Renal cortical epithelial cell (primary cell): ENCODE results near the gene CPPED1. TPM values are rescaled to one million over a fixed set of nuclear protein-coding genes. Genes with fewer than 3 reads are reported as not detected.

Experiments
- DNase-seq: peaks from one replicate; pipeline ENCODE4 v3.0.0-alpha.2; 2011; ENCODE audit warnings: low read depth
- total RNA-seq: library from RNA; depleted of rRNA; stranded (reverse); fragments of >200 nt; gene quantifications from 2 replicates; pipeline ENCODE4 v1.2.3, GENCODE V29; 2014

The CPPED1 gene
- total RNA-seq, 1 donor from 2014 or later = 33.2 TPM

DNA sequence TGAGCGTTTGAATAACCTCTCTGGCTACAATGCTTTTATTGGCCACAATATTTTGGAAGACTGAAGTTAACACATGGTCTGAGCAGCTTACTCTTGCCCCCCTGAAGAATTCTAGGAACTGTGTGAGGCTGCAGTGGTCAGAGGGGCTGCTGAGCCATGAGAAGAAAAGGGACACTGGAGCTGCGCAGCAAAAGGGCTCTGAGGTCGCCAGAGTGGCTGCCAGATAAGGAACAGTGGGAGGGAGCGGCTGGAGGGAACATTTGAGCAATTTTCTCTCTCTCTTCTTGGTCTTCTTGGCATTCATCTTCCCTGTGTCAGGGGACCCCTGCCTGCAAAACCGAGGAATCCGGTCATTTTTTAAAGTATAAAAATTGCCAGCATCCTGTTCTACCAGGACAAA is 66.1 kb downstream of the CPPED1 start:
- no peak for DNase-seq

DNA sequence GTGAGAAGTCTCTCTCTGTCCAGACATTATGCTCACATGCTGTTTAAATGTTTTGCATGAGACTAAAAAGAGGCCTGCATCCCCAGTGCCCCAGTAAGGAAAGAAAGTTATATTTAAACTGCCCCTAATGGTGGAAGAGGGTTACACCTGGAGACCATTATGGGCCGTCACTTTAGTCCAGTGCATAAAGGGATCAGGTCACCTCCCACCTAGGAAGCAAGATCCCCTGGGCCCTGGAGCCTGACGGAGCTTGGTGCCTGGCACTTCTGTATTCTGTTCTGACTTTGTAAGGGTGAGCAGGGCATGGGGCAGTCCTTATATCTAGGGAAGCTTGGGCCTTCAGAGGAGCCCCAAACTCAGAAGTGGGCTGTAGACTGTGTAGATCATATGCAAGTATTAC is 67.9 kb downstream of the CPPED1 start:
- no peak for DNase-seq

DNA sequence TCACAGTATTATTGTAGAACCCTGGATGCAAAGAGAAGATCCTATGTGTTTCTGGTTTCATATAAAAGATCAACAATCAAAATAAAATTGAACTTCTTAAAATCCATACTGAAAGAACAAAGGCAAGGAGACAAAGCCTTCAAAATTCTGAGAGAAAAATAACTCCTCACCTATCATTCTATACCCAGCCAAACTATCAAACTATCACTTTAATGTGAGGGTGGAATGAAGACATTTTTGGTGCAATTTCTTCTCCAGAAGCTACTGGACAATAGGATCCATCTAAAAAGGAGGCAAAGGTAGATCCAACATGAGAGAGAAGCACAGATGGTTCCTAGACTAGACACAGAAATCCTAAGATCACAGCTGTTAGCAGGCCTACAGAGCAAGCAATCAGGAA is 71.1 kb downstream of the CPPED1 start:
- no peak for DNase-seq

DNA sequence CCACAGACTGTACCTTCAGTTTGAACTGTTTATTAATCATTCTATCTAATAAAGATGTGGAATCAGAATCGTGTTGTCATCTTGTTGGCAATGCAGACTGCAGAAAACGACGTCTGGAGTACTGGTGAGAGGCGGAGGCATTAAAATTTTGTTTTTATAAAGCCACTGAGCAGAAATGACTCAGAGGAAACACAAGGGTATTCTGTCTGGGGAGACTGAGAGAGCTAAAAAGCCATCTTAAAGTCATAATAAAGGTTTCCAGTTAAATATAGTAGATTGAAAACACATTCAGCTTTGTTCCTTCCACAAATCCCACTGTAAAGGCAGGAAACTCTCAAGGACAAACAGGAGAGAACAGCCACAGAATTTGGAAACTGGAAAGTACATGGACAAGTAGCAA is 74.2 kb downstream of the CPPED1 start:
- DNase-seq = peak; percentile 74

- DNase-seq = peak; percentile 87
These were observed 75.2 kb downstream of the CPPED1 start for GRCh38 chr16:12728469-12728868.

DNA sequence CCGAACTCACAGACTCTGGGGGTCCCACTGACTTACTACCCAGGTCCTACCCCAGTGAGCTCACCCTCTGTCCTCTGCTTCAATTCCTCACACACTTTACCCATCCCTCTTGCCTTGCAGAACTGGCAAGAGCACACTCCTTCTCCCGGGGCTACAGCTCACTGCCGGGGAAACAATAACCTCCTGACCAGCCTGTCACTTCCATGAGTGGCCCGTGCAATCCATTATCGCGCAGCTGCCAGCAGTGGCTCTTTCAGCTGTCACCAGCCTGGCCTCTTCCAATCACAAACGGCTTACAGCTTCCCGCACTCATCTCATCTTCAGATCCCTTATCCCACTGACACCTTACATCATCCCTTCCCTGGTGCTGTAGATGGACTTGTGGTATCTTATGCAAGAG is 79.5 kb downstream of the CPPED1 start:
- DNase-seq = no peak

- no peak for DNase-seq
These were observed 80.0 kb downstream of the CPPED1 start for GRCh38 chr16:12723681-12724080.

DNA sequence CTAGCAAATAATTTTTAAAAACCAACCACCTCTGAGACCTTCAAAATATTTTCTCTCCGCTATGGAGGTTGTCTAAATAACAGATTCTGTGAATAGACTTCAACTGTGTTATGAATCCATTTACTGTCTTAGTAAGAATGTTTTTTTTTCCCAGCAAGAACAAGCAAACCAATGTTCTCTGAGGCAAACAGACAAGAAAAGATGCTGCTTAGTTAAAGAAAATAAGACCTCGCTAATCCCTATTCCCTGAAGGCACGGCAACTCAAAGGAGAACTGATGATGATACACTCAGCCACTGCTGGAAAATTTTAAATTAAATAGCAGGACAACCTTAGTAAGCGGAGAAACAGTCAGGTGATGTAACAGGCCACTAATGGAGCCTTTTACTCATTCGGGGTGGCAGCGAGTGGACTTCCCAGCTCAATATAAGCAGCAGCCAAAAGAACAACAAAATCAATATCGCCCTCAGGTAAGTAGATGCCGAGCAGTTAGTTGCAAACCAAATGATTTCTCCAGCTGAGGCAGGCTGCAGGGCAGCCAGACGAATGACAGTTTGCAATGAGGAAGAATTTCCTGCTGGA is 81.8 kb downstream of the CPPED1 start:
- DNase-seq = no peak

DNA sequence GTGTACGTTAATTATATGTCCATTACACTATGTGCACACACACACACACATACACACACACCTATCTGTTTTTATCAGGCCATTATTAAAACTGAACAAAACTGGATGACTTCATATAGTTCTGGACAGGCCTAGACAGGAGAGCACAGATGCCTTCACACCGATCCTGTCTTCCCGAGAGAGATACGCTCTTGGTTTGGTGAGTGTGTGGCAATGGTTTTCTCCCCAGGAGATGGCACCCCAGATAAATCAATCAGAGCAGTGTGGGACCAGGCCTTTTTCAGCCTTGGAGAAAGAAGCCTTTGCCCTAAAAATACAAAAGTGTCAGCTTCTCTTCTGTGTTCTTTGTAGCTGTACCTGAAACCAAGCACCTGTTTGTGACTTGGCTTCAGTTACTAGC is 83.7 kb downstream of the CPPED1 start:
- no peak for DNase-seq

DNA sequence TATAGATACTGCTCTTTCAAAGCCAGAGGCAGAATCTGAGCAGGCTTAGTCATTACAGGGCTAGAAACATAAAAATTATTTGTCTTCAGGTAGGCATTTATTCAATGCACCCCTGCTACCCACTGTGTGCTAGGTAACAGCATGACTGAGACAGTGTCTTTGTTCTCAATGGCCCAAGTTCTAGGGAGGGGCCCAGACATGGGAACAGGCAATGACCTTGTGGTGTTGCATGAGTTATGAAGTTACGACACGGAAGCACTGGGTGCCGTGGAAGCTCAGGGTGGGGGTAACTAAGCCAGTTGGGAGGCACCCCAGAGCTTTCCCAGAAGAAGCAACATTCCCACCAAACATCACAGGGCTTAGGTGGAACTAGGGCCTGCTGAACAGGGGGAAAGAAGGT is 87.0 kb downstream of the CPPED1 start:
- DNase-seq = peak; percentile 56

GRCh38 chr16:12709807-12710206 is 93.9 kb downstream of the CPPED1 start:
- DNase-seq = no peak

DNA sequence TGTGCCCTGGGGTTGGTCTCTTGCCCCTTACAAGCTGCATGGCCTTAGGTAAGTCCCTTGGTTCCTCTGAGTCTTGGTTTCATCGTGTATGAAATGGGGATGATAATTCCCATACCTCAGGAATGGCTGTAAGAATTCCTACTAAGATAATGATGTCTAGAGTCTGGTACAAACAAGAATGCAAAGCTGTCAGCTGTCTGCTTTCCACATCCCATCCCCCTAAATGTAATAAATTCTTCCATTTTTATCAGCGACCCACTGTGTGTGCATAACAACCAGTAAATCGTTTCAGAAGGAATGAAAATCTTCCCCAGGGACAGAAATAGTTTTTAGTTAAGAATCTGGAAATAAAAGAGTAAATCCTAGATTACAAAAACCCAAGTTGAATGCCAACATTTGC is 95.4 kb downstream of the CPPED1 start:
- no peak for DNase-seq

DNA sequence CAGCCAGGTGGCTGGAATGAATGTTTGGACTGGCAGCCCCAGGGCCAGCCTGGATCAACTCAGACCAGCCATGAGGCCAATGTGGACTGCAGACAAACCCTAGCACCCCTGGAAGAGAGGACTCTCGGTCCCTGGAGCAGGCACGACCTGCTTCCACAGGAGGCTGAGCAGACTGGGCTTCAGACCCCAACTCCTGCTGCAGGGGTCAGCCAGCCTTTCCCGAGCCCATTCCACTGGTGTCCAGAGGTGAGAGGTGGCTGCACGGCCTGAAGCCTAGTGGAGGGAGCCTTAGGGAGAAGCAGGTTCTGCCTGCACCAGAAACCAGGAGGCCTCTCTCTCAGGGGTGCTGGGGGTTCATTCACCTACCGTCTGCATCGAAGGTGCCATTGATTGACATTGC is 97.1 kb downstream of the CPPED1 start:
- no peak for DNase-seq

DNA sequence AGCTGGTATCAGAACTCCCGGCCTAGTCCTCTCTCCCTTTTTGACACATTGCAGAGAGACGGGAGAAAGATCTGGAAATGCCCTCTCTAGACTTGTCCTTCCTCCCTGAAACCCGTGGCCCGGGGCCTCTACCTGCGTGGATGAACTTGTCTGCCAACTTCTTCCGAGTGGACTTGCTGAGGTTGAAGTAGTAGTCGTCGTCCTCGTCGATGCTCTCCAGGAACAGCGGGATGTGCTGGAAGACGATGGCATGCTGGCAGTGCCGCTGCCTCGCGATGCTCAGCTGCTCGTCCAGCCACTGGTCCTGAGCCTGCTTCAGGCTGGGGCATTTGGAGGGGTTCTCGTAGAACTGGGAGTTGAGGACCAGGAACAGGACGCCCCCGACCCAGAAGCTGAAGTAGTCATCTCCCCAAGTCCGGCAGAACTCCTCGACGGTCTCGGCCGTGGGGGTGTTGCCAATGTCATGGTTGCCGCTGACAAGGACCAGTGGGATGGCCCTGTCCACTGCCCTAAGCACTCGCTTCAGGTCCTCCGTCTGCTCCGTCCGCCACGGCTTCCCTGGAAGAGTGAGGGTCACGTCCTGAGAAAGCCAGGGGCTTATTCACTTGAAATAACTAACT is 99.1 kb downstream of the CPPED1 start:
- DNase-seq = no peak

- DNase-seq = peak; percentile 6
These were observed 99.8 kb downstream of the CPPED1 start for GRCh38 chr16:12703935-12704334.

DNA sequence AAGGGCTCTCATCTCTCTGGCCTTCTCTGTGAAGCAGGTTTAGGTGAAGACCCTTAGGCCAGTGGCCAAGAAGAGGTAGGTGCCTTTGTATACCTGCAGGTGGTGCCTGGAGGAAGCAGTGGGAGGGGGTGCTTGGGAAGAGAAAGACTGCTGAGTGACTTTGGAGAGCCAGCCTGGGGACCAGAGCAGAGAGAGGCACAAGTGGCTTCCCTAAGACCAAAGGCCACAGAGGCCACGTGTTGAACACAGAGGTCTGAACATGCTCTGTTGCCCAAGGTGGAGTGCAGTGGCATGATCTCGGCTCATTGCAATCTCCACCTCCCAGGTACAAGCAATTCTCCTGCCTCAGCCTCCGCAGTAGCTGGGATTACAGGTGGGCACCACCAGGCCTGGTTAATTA is 103.5 kb downstream of the CPPED1 start:
- no peak for DNase-seq

DNA sequence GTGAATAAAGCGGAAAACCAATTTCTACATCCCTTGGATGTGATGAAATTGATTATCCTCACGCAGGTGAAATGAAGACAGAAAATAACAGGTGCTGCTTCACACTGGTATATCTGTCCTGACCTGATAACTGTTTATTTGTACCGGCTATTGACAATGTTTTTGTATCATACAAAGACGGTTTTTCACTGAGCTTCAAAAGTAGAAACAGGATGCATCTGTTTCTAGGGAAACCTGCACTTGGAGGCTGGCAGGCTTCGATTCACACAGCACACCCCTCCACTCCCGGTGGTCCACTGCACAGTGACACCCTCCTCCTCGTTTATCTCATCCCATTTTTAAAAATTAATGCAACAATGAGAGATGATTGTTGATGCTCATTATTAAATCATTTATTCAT is 104.5 kb downstream of the CPPED1 start:
- DNase-seq = no peak

DNA sequence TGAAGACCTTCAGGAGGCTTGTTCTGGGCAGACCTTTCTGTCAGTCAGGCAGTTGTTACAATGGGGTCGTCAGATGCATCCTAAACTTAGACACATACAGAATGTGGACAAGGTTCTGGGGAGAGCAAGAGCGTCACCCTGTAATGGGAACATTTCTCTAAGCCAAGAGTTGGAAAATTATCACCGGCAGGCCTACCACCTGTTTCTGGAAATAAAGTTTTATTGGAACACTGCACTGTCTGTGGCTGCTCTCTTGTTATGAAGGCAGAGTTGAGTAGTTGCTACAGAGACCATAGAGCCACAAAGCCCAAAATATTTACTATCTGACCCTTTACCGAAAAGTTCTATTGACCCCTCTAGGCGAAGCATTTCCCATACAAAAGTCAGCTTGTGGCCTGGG is 106.2 kb downstream of the CPPED1 start:
- DNase-seq = no peak

DNA sequence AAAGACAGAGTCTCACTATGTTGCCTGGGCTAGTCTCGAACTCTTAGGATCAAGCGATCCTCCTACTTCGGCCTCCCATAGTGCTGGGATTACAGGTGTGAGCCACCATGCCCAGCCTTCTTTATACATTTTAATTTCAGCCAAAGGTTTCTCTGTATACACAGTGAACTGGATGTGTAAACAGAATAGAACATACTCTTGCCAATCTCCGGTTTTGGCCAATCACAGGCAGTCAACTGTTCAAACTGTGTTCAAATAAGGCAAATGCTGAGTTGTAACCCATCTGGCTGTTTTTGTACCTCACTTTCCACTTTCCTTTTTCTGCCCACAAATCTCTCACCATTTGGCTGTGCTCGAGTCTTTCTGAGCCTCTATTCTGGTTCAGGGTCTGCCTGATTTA is 108.2 kb downstream of the CPPED1 start:
- DNase-seq = no peak

DNA sequence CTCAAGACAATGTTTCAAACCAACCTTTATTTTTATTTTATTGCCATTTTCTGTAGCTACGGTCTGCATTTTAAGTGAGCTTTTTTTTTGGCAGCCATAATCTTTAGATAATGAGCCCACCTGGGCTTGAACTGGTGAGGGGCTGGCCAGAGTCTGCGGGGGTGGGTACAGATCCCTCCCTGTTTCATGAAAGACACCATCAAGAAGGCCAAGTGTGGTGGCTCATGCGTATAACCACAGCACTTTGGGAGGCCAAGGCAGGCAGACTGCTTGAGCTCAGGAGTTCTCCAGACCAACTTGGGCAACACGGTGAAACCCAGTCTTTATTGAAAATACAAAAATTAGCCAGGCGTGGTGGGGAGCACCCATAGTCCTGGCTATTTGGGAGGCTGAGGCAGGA is 113.7 kb downstream of the CPPED1 start:
- no peak for DNase-seq

- DNase-seq = no peak
These were observed 114.5 kb downstream of the CPPED1 start for GRCh38 chr16:12688951-12689850.

GRCh38 chr16:12685806-12686205 is 117.9 kb downstream of the CPPED1 start:
- DNase-seq = no peak
